H9 (cell line): ENCODE results near the gene PPCDC. TPM values are rescaled to one million over a fixed set of nuclear protein-coding genes. Genes with fewer than 3 reads are reported as not detected.

Source experiments
- DNase-seq: peaks from one replicate; pipeline ENCODE4 v3.0.0-alpha.2; 2017
- H2AFZ ChIP-seq: one replicate; pipeline ENCODE4 v1.6.1; 2013; ENCODE audit warnings: mild to moderate bottlenecking, low read length, control low read depth, moderate library complexity
- H2AK5ac ChIP-seq: 2 replicates; pipeline ENCODE4 v1.6.1; 2013; ENCODE audit warnings: low read length, control low read depth, mixed read lengths; ENCODE audit not compliant: insufficient read length
- H2BK120ac ChIP-seq: one replicate; pipeline ENCODE4 v1.6.1; 2013; ENCODE audit warnings: low read depth, mild to moderate bottlenecking, low read length, control low read depth, inconsistent platforms; ENCODE audit not compliant: poor library complexity, severe bottlenecking
- H2BK12ac ChIP-seq: 2 replicates; pipeline ENCODE4 v1.6.1; 2013; ENCODE audit warnings: low read length, control low read depth, mixed read lengths, low read depth; ENCODE audit not compliant: insufficient read length
- H2BK15ac ChIP-seq: 2 replicates; pipeline ENCODE4 v1.6.1; 2013; ENCODE audit warnings: low read depth, low read length, control low read depth
- H2BK20ac ChIP-seq: one replicate; pipeline ENCODE4 v1.6.1; 2013; ENCODE audit warnings: low read depth, mild to moderate bottlenecking, low read length, control low read depth, inconsistent platforms; ENCODE audit not compliant: poor library complexity, severe bottlenecking
- H2BK5ac ChIP-seq: 2 replicates; pipeline ENCODE4 v1.6.1; 2013; ENCODE audit warnings: low read length, control low read depth, mixed read lengths; ENCODE audit not compliant: insufficient read length
- H3K14ac ChIP-seq: 2 replicates; pipeline ENCODE4 v1.6.1; 2013; ENCODE audit warnings: low read length, control low read depth; ENCODE audit not compliant: insufficient read depth
- H3K18ac ChIP-seq: 2 replicates; pipeline ENCODE4 v1.6.1; 2013; ENCODE audit warnings: low read depth, mild to moderate bottlenecking, mixed read lengths, low read length, control low read depth; ENCODE audit not compliant: insufficient read length
- H3K23ac ChIP-seq: 2 replicates; pipeline ENCODE4 v1.6.1; 2013; ENCODE audit warnings: low read length, control low read depth, mixed read lengths, low read depth; ENCODE audit not compliant: insufficient read length
- H3K23me2 ChIP-seq: 2 replicates; pipeline ENCODE4 v1.6.1; 2013; ENCODE audit warnings: low read depth, mild to moderate bottlenecking, mixed read lengths, low read length, control low read depth; ENCODE audit not compliant: insufficient read length, poor library complexity, severe bottlenecking
- H3K27ac ChIP-seq: 2 replicates; pipeline ENCODE4 v1.5.1; 2013; ENCODE audit warnings: low read length, control low read depth, mixed read lengths, low read depth; ENCODE audit not compliant: insufficient read length
- H3K27me3 ChIP-seq: 2 replicates; pipeline ENCODE4 v1.6.1; 2013; ENCODE audit warnings: low read length, control low read depth, inconsistent platforms; ENCODE audit not compliant: insufficient read depth
- H3K4ac ChIP-seq: 2 replicates; pipeline ENCODE4 v1.6.1; 2013; ENCODE audit warnings: low read depth, mild to moderate bottlenecking, control low read depth, inconsistent platforms, low read length, moderate library complexity
- H3K4me1 ChIP-seq: 2 replicates; pipeline ENCODE4 v1.6.1; 2013; ENCODE audit warnings: low read length, control low read depth, inconsistent platforms; ENCODE audit not compliant: insufficient read depth
- H3K4me2 ChIP-seq: 2 replicates; pipeline ENCODE4 v1.6.1; 2013; ENCODE audit warnings: low read length, control low read depth, mixed read lengths; ENCODE audit not compliant: insufficient read length, insufficient read depth
- H3K56ac ChIP-seq: 2 replicates; pipeline ENCODE4 v1.6.1; 2013; ENCODE audit warnings: low read depth, mild to moderate bottlenecking, mixed read lengths, low read length, control low read depth; ENCODE audit not compliant: insufficient read length
- H3K79me1 ChIP-seq: 2 replicates; pipeline ENCODE4 v1.6.1; 2013; ENCODE audit warnings: low read depth, mild to moderate bottlenecking, moderate library complexity, low read length, control low read depth, inconsistent platforms; ENCODE audit not compliant: insufficient read depth, poor library complexity, severe bottlenecking
- H3K79me2 ChIP-seq: 2 replicates; pipeline ENCODE4 v1.6.1; 2013; ENCODE audit warnings: low read length, control low read depth, inconsistent platforms; ENCODE audit not compliant: insufficient read depth
- H3K9ac ChIP-seq: 2 replicates; pipeline ENCODE4 v1.6.1; 2013; ENCODE audit warnings: low read length, control low read depth, mixed read lengths; ENCODE audit not compliant: insufficient read length; ENCODE audit errors: extremely low read depth
- H3K9me3 ChIP-seq: one replicate; pipeline ENCODE4 v1.6.1; 2013; ENCODE audit warnings: low read depth, low read length, inconsistent platforms; ENCODE audit not compliant: control insufficient read depth
- H3T11ph ChIP-seq: one replicate; pipeline ENCODE4 v1.6.1; 2013; ENCODE audit warnings: mild to moderate bottlenecking, low read length, control low read depth, inconsistent platforms
- H4K20me1 ChIP-seq: one replicate; pipeline ENCODE4 v1.6.1; 2013; ENCODE audit not compliant: control insufficient read depth, insufficient read length, insufficient read depth
- H4K5ac ChIP-seq: 2 replicates; pipeline ENCODE4 v1.6.1; 2013; ENCODE audit warnings: low read depth, mild to moderate bottlenecking, mixed read lengths, low read length, control low read depth; ENCODE audit not compliant: insufficient read length
- H4K8ac ChIP-seq: replicated peaks from 2 replicates; pipeline ENCODE4 v1.6.1; 2013; ENCODE audit warnings: low read length, control low read depth, mixed read lengths, low read depth; ENCODE audit not compliant: insufficient read length
- H4K91ac ChIP-seq: 2 replicates; pipeline ENCODE4 v1.6.1; 2013; ENCODE audit warnings: low read depth, mild to moderate bottlenecking, moderate library complexity, mixed read lengths, low read length, control low read depth; ENCODE audit not compliant: insufficient read length
- H3K27ac Mint-ChIP-seq, 3 experiments: 2 replicates in 2 of 3; 3 replicates in 1 of 3; pipeline ENCODE4 v1.8.0; 2020 to 2021; ENCODE audit warnings: mixed read lengths in 3 of 3, mild to moderate bottlenecking in 1 of 3, moderate library complexity in 1 of 3
- H3K27me3 Mint-ChIP-seq: 2 replicates; pipeline ENCODE4 v1.8.0; 2021; ENCODE audit warnings: low read depth, mild to moderate bottlenecking, moderate library complexity, mixed read lengths
- H3K36me3 Mint-ChIP-seq, 3 experiments: 2 replicates in 2 of 3; 3 replicates in 1 of 3; pipeline ENCODE4 v1.8.0; 2020 to 2021; ENCODE audit warnings: low read depth in 3 of 3, mixed read lengths in 3 of 3; ENCODE audit not compliant: insufficient read depth in 1 of 3
- H3K4me1 Mint-ChIP-seq, 2 experiments: 2 replicates each; pipeline ENCODE4 v1.8.0; 2020; ENCODE audit warnings: mixed read lengths in 2 of 2
- H3K4me3 Mint-ChIP-seq, 2 experiments: 2 replicates in 1 of 2; 3 replicates in 1 of 2; pipeline ENCODE4 v1.8.0; 2020 to 2021; ENCODE audit warnings: mild to moderate bottlenecking in 2 of 2, mixed read lengths in 2 of 2, moderate library complexity in 1 of 2
- H3K9me3 Mint-ChIP-seq, 2 experiments: 2 replicates in 1 of 2; 3 replicates in 1 of 2; pipeline ENCODE4 v1.8.0; 2020; ENCODE audit warnings: mild to moderate bottlenecking in 2 of 2, mixed read lengths in 2 of 2, moderate library complexity in 1 of 2
- CTCF ChIP-seq: fragments of 200-600 bp; sonication (generic); conservative IDR thresholded peaks from 3 replicates; pipeline ENCODE4 v1.8.0; 2021; ENCODE audit warnings: antibody characterized with exemption, mild to moderate bottlenecking
- WGBS: extraction: QIAGEN DNeasy Blood & Tissue Kit; methylation state at CpG from one replicate; pipeline ENCODE4 v1.1.7; 2013; ENCODE audit warnings: missing lambda C conversion rate, low lambda C conversion rate, mixed read lengths; ENCODE audit not compliant: insufficient read length; ENCODE audit errors: extremely low coverage; 5-methylcytosine and 5-hydroxymethylcytosine counted together
- total RNA-seq: library from RNA; stranded (reverse); gene quantifications from 2 replicates; pipeline ENCODE4 v1.2.1, GENCODE V29; 2021

Gene PPCDC
- total RNA-seq, 1 experiment from 2014 or later: 17.6 TPM

GRCh38 chr15:75056036-75056435, 32.6 kb downstream of the PPCDC start:
- H2AFZ ChIP-seq: no peak overlapping the region
- H3K4me2 ChIP-seq: no peak overlapping the region
- H2BK5ac ChIP-seq: no peak overlapping the region
- DNase-seq: no peak
- no peaks in the 10 kb centered on the region for H3K9me3 Mint-ChIP-seq
- H3K4me3 Mint-ChIP-seq: no peak overlapping the region
- no peak overlapping the region for H2AK5ac ChIP-seq
- no CpG with 5 or more reads among the region's 7 CpGs for WGBS
- H3K27me3 ChIP-seq: no peaks in the 10 kb centered on the region
- no peaks in the 10 kb centered on the region; the same call in 1 of the 2 replicates for H3K27me3 Mint-ChIP-seq
- no peak overlapping the region for H4K91ac ChIP-seq
- TF ChIP-seq CTCF: no peak
- no peaks in the 10 kb centered on the region for H3K23me2 ChIP-seq
- H3K79me2 ChIP-seq: no peaks in the 10 kb centered on the region
- no peak overlapping the region for H2BK120ac ChIP-seq
- no peak overlapping the region for H2BK20ac ChIP-seq
- H3K27ac ChIP-seq: no peak overlapping the region
- H3K18ac ChIP-seq: peak overlapping the region; percentile 15
- H4K5ac ChIP-seq: no peak overlapping the region
- H3K14ac ChIP-seq: no peak overlapping the region
- H3K4ac ChIP-seq: no peak overlapping the region
- H3K36me3 Mint-ChIP-seq: peaks cover 0 to 2% (median 0%) of the 10 kb centered on the region in 3 experiments; a peak in 1 of 7 replicates
- no peak overlapping the region for H3K9ac ChIP-seq
- H4K20me1 ChIP-seq: no peaks in the 10 kb centered on the region
- no peaks in the 10 kb centered on the region for H3K9me3 ChIP-seq
- no peak overlapping the region for H3K23ac ChIP-seq
- no peak overlapping the region for H3K56ac ChIP-seq
- no peaks in the 10 kb centered on the region for H3K79me1 ChIP-seq
- H3K4me1 ChIP-seq: no peaks in the 10 kb centered on the region
- no peak overlapping the region for H3T11ph ChIP-seq
- H2BK12ac ChIP-seq: no peak overlapping the region
- peaks cover 10% of the 10 kb centered on the region in 2 experiments; a peak in 3 of 4 replicates for H3K4me1 Mint-ChIP-seq
- H3K27ac Mint-ChIP-seq: peak overlapping the region; percentile 10 to 19 (median 13); a peak in 3 of 7 replicates
- H2BK15ac ChIP-seq: no peak overlapping the region
- H4K8ac ChIP-seq: no peak overlapping the region
